Endometrium (tissue), 2 donors: ENCODE measurements around the gene GPHN.
A peak's percentile ranks its signal among the peaks of the same experiment; 100 is the strongest.
"Not testable (repeated sequence)": the region's sequence is repeated elsewhere in the genome, so short reads cannot be mapped to it uniquely, and the experiment has no call there.

Experiments used
- FAIRE-seq: peaks from 2 replicates; lab custom pipeline; 2012; peaks lifted over from hg19 to GRCh38; lab: Jason Lieb, UNC
- donor health status: control.
- donor health status: control.

The GPHN gene

GRCh38 chr14:66502836-66503235, 5.1 kb upstream of the GPHN start:
- not testable (repeated sequence) for FAIRE-seq

DNA sequence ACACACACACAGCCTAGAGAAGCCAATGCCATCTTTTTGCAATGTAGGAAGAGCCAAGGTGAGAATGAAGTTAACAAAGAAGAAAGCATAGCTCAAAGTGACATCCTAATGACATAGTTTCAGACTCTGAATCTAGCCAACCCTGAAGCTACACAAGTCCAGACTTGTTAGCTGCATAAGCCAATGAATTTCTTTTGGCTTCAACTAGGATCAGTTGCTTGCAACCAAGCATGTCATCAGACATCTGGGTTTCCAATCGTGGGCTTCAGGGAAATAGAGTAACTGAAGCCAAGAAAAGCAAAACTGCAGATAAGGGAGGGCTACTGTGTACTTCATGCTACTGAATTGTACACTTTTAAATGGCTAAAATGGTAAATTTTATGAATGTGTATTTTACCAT, 4.4 kb upstream of the GPHN start:
- no peak for FAIRE-seq

GRCh38 chr14:66507181-66507721, 696 bp upstream of the GPHN start:
- no peak for FAIRE-seq

GRCh38 chr14:66508547-66508845, 549 bp downstream of the GPHN start:
- FAIRE-seq: no peak

DNA sequence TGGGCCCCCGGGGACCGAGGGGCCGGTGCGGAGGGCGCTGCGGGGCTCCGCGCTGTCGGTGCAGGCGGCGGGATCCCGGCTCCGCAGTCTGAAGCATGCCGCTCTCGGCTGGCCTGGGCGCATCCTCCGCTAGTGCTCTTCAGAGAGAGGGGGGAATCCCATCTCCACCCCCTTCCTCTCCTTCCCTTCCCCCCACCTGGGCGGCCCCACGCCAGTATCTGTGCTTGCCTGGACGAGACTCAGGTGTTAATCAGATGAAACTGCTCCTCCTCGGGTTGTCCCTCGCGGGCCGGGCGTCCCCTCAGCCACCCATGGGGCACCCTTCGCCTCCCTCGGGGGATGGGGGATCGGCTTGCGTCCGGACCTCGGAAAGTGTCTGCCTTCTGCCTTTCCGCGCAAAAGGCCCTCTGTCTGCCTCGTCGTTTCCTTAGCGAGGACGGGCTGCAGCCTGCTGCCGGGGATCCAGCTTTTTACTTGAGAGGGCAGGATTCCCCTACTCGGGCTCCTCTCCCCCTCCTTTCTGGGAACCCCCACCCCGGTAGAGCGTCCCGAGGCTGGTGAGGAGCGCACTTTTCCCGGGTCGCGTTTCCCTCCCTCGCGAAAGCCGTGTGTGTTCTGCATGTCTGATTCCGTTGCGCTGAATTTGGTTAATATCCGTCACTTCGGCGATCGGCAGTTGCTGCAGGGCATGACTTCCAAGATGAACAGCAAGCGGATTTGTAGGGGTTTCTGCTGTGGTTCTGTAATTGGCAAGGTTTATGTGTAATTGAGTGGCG, 1.1 kb downstream of the GPHN start:
- no peak for FAIRE-seq

GRCh38 chr14:66509874-66510273, 1.9 kb downstream of the GPHN start:
- FAIRE-seq: no peak

GRCh38 chr14:66511849-66512248, 3.9 kb downstream of the GPHN start:
- FAIRE-seq: peak; percentile 73

DNA sequence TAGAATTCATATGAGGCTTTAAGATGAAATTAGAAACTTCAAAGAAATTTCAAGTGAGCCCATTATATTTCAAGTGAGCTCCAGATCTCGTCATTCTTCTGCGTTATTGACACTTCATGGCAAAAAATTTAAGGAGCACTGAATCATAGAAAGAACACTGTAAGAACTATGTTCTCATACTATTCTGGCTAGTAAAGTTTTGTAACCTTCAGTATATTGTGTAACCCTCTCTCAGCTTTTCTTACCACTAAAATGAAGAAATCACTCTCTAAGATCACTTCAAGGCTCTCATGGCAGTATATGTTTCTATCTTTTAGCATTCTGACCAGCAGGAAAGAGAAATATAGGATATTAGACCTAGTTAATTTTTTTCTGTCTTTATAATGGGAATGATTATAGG, 6.3 kb downstream of the GPHN start:
- no peak for FAIRE-seq

DNA sequence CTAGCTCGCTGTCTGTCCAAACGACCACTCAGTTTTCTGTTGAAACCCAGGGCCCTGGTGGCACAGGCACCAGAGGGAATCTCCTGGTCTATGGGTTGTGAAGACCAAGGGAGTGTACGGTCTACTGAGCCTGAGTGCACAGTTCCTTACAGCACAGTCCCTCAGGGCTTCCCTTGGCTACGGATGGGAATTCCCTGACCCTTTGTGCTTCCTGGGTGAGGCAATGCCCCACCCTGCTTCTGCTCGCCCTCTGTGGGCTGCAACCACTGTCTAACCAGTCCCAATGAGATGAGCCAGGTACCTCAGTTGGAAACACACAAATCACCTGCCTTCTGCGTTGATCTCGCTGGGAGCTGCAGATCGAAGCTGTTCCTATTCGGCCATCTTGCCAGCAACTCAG, 22.6 kb downstream of the GPHN start:
- no peak for FAIRE-seq

DNA sequence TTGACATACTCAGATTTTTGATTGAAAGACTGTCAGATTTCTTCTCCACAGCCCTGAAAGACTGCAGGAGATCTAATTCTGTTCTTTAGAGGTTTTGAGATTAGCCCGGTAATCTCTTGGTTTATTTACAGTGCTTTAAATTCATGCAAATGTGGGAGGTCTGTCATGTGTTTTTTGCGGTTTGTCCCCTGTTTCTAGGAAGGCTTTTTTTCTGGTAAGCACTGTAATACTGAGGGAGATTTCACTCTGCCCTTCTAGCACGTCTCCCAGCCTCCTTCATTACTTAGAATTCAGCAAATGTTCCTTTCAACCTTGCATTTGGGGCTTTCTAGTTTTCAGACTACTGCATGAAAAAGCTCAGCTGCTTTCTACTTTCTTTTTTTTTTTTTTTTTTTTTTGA, 31.1 kb downstream of the GPHN start:
- no peak for FAIRE-seq

GRCh38 chr14:66540038-66540437, 32.1 kb downstream of the GPHN start:
- no peak for FAIRE-seq

- FAIRE-seq: no peak
Observed at GRCh38 chr14:66541627-66542026, 33.7 kb downstream of the GPHN start.

DNA sequence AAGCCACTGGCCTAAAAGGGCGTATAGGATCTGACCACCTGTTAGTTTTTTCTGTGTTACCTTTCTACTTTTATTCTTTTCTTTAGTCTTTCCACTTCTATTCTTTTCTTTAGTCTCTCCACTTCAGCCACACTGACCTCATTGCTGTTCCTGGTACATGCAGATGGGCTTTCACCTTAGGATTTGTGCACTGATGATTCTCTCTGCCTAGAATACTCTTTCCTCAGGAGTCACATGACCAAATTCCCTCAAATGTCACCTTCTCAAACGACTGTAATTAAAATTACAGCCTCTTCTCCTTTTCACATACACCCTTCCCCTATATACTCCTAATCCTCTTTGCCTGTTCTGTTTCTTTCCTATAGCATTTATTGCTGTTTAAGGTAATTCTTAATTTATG, 36.0 kb downstream of the GPHN start:
- no peak for FAIRE-seq

DNA sequence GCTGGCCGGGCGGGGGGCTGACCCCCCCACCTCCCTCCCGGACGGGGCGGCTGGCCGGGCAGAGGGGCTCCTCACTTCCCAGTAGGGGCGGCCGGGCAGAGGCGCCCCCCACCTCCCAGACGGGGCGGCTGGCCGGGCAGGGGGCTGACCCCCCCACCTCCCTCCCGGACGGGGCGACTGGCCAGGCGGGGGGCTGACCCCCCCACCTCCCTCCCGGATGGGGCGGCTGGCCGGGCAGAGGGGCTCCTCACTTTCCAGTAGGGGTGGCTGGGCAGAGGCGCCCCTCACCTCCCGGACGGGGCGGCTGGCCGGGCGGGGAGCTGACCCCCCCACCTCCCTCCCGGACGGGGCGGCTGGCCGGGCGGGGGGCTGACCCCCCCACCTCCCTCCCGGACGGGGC, 37.2 kb downstream of the GPHN start:
- not testable (repeated sequence) for FAIRE-seq

GRCh38 chr14:66545751-66546150, 37.8 kb downstream of the GPHN start:
- FAIRE-seq: not testable (repeated sequence)

GRCh38 chr14:66563731-66564130, 55.8 kb downstream of the GPHN start:
- FAIRE-seq: no peak

DNA sequence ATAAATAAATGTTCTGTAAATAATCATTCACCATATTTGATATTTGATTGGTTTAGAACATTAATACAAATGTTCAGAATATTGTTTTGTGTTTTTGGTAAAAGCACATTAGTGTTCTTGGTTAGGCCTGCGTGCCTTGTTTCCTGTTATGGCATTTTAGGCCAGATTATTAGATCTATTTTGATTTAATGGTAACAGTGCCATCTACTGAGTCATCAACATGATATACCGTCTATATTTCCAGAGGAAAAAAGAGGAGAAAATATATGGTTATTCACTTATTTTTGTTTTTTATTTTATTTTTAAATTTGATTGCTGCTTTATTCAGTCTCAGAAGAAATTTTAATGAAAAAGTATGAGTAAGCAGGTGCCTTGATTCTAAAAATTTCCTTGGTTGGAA, 60.3 kb downstream of the GPHN start:
- no peak for FAIRE-seq

- FAIRE-seq: no peak
Observed at GRCh38 chr14:66572826-66573225, 64.9 kb downstream of the GPHN start.

- FAIRE-seq: no peak
Observed at GRCh38 chr14:66575014-66575413, 67.1 kb downstream of the GPHN start.

GRCh38 chr14:66575939-66576338, 68.0 kb downstream of the GPHN start:
- FAIRE-seq: no peak

DNA sequence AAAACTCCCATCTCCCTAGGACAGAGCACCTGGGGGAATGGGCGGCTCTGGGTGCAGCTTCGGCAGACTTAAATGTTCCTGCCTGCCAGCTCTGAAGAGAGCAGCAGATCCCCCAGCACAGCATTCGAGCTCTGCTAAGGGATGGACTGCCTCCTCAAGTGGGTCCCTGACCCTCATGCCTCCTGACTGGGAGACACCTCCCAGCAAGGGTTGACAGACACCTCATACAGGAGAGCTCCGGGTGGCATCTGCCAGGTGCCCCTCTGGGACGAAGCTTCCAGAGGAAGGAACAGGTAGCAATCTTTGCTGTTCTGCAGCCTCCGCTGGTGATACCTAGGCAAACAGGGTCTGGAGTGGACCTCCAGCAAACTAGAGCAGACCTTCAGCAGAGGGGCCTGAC, 79.8 kb downstream of the GPHN start:
- FAIRE-seq: not testable (repeated sequence)

GRCh38 chr14:66595394-66595793, 87.4 kb downstream of the GPHN start:
- FAIRE-seq: no peak

DNA sequence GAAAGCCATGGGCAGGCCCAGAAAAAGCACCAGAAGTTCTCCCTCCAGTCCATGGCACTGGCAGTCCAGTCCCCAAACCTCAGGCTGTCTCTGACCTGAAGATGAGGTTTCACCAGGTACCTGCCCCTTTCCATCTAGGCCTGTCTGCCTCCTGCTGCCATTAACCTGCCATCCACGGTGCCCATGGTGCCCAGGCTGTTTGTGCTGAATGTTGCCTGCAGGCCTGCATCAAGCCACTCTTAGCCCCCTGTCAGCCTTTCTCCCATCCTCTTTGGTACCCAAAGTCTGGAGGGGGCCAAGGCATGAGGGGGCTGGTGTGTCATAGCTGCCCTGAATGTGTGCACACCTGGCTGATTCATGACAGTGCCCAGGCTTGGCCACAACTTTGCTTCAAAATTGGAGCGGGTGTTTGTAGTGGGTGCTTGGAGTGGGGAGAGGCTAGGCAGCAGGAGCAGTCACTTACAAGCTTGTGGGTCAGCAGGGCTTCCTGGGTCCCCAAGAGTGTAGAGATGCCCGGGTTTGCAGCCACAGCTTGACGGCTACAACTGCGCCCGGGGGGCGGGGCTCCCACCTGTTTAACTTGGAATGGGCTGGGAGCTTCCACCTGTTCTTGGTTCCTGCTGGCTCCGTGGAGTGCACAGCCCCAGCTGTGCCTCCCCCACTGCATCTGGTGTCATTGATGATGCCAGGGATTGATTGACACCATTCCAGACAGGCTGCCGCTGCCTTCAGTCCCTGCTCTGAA, 88.5 kb downstream of the GPHN start:
- no peak for FAIRE-seq

GRCh38 chr14:66600416-66600815, 92.5 kb downstream of the GPHN start:
- no peak for FAIRE-seq
